Keratinocyte (primary cell): ENCODE results near the gene RBMX2. TPM values are rescaled to one million over a fixed set of nuclear protein-coding genes. Genes with fewer than 3 reads are reported as not detected.

Source experiments
- DNase-seq: peaks from one replicate; pipeline ENCODE4 v3.0.0-alpha.2; 2011; ENCODE audit warnings: low read depth, missing footprints, low spot score
- FAIRE-seq: peaks from 2 replicates; lab custom pipeline; 2011; peaks lifted over from hg19 to GRCh38; lab: Jason Lieb, UNC
- H2AFZ ChIP-seq: 2 replicates; pipeline ENCODE4 v1.6.0; 2012; ENCODE audit warnings: low read length, control low read depth, inconsistent platforms; ENCODE audit not compliant: control insufficient read depth
- H3K27ac ChIP-seq: 2 replicates; pipeline ENCODE4 v1.5.1; 2011; ENCODE audit warnings: low read length; ENCODE audit not compliant: control insufficient read depth, insufficient read depth
- H3K27me3 ChIP-seq: 3 replicates; pipeline ENCODE4 v1.6.0; 2011; ENCODE audit warnings: low read length; ENCODE audit not compliant: control insufficient read depth, insufficient read depth; ENCODE audit errors: extremely low read depth
- H3K36me3 ChIP-seq, 2 experiments: 2 replicates in 1 of 2; 3 replicates in 1 of 2; pipeline ENCODE4 v1.5.1; 2011; ENCODE audit warnings: low read length in 2 of 2, mild to moderate bottlenecking in 1 of 2; ENCODE audit not compliant: control insufficient read depth in 2 of 2, insufficient read depth in 2 of 2; ENCODE audit errors: extremely low read depth in 1 of 2
- H3K4me1 ChIP-seq: 3 replicates; pipeline ENCODE4 v1.5.1; 2011; ENCODE audit warnings: low read length; ENCODE audit not compliant: control insufficient read depth, insufficient read depth; ENCODE audit errors: extremely low read depth
- H3K4me2 ChIP-seq: 3 replicates; pipeline ENCODE4 v1.6.0; 2011; ENCODE audit warnings: low read depth, low read length; ENCODE audit not compliant: control insufficient read depth, insufficient read depth; ENCODE audit errors: extremely low read depth
- H3K4me3 ChIP-seq, 3 experiments: fragments of 200-600 bp in 1 of 3; sonication (generic) in 1 of 3; 2 replicates in 2 of 3; 3 replicates in 1 of 3; pipeline ENCODE4 v1.5.1; 2011 to 2016; ENCODE audit warnings: low read length in 3 of 3, mild to moderate bottlenecking in 3 of 3, control low read depth in 2 of 3, inconsistent platforms in 1 of 3, low read depth in 1 of 3, mixed read lengths in 1 of 3, mixed run types in 1 of 3, moderate library complexity in 1 of 3; ENCODE audit not compliant: control insufficient read depth in 2 of 3, insufficient read depth in 2 of 3; ENCODE audit errors: extremely low read depth in 1 of 3
- H3K79me2 ChIP-seq: 2 replicates; pipeline ENCODE4 v1.6.0; 2012; ENCODE audit warnings: low read length; ENCODE audit not compliant: control insufficient read depth, insufficient read depth
- H3K9ac ChIP-seq: 3 replicates; pipeline ENCODE4 v1.6.0; 2011; ENCODE audit warnings: low read length; ENCODE audit not compliant: control insufficient read depth, insufficient read depth; ENCODE audit errors: extremely low read depth
- H3K9me1 ChIP-seq: 3 replicates; pipeline ENCODE4 v1.6.0; 2011; ENCODE audit warnings: low read length; ENCODE audit not compliant: control insufficient read depth, insufficient read depth; ENCODE audit errors: extremely low read depth
- H3K9me3 ChIP-seq: 2 replicates; pipeline ENCODE4 v1.5.1; 2012; ENCODE audit warnings: low read depth, low read length; ENCODE audit not compliant: control insufficient read depth
- H4K20me1 ChIP-seq: 3 replicates; pipeline ENCODE4 v1.6.0; 2011; ENCODE audit warnings: low read length; ENCODE audit not compliant: control insufficient read depth, insufficient read depth; ENCODE audit errors: extremely low read depth
- CTCF ChIP-seq, 3 experiments: IDR thresholded peaks in 1 of 3; conservative IDR thresholded peaks in 1 of 3; optimal IDR thresholded peaks in 1 of 3; 2 replicates in 2 of 3; 3 replicates in 1 of 3; pipeline versions ENCODE3 to v1.5.1; 2011; ENCODE audit warnings: low read length in 3 of 3, mild to moderate bottlenecking in 3 of 3, moderate library complexity in 2 of 3, control low read depth in 1 of 3, inconsistent platforms in 1 of 3; ENCODE audit not compliant: insufficient read depth in 2 of 3; ENCODE audit errors: extremely low read depth in 1 of 3
- EZH2 ChIP-seq: IDR thresholded peaks from one replicate; pipeline ENCODE4 v1.6.1; 2012; ENCODE audit warnings: inconsistent platforms, mild to moderate bottlenecking, low read length, moderate library complexity
- dilution Hi-C: fragments of 300-500 bp; cut with MboI; formaldehyde crosslinking; loops from one replicate; pipeline ENCODE4 v1.7.0; 2020; ENCODE audit warnings: low sequenced_read_pairs; ENCODE audit not compliant: extremely low pct_ligation_motif_present
- polyA plus RNA-seq, 5 experiments: library from polyadenylated mRNA; depleted of rRNA in 3 of 5; stranded (reverse) in 3 of 5; stranded (forward) in 1 of 5; unstranded in 1 of 5; fragments of >200 nt; gene quantifications; 1 replicate in 1 of 5; 2 replicates in 3 of 5; 3 replicates in 1 of 5; pipeline versions ENCODE4 v1.2.1 to v1.2.3, GENCODE V29; 2011 to 2012; ENCODE audit warnings: missing spikeins in 2 of 5, low read depth in 1 of 5, low replicate concordance in 1 of 5

The RBMX2 gene
- polyA plus RNA-seq, 1 donor (not counting 4 experiments of a cell fraction or from before 2014, with no cell fraction given): 22.3 TPM

- dilution Hi-C loops: no loop called here
- Histone ChIP-seq H3K9me1 (no peaks in the 10 kb centered on the region), H2AFZ (peak overlapping the region; percentile 74), H3K4me2 (peak overlapping the region; percentile 69), H4K20me1 (no peaks in the 10 kb centered on the region), H3K4me1 (no peaks in the 10 kb centered on the region), H3K4me3 (peak overlapping the region; percentile 69 to 85 (median 80)), H3K27ac (peak overlapping the region; percentile 49), H3K9me3 (no peaks in the 10 kb centered on the region), H3K9ac (peak overlapping the region; percentile 75), H3K27me3 (no peaks in the 10 kb centered on the region), H3K36me3 (peaks cover 0 to 2% of the 10 kb centered on the region in 2 experiments), H3K79me2 (peaks cover 22% of the 10 kb centered on the region)
- DNase-seq: no peak
- no peak for TF ChIP-seq CTCF (optimal IDR thresholded peaks at IDR 0.05 in 1 of 3, IDR thresholded peaks at IDR 0.05 in 1 of 3, conservative IDR thresholded peaks at IDR 0.05 in 1 of 3; ENCODE audit: extremely low read depth in 1 of 3, insufficient read depth in 2 of 3, low read length in 3 of 3)
- no peak for TF ChIP-seq EZH2
- FAIRE-seq: no peak
These were observed 459 bp downstream of the RBMX2 start for GRCh38 chrX:130402208-130402684.

GRCh38 chrX:130413415-130413814 is 11.6 kb downstream of the RBMX2 start:
- dilution Hi-C loops: no loop called here

More at GRCh38 chrX:130413415-130413814, 11.6 kb downstream of the RBMX2 start:
- no peak overlapping the region for H2AFZ ChIP-seq
- TF ChIP-seq CTCF (optimal IDR thresholded peaks at IDR 0.05 in 1 of 3, IDR thresholded peaks at IDR 0.05 in 1 of 3, conservative IDR thresholded peaks at IDR 0.05 in 1 of 3; ENCODE audit: extremely low read depth in 1 of 3, insufficient read depth in 2 of 3, low read length in 3 of 3) (no peak), EZH2 (no peak)
- no peaks in the 10 kb centered on the region for H3K4me1 ChIP-seq
- no peaks in the 10 kb centered on the region for H3K9me3 ChIP-seq
- H3K36me3 ChIP-seq: peaks cover 0 to 3% of the 10 kb centered on the region in 2 experiments
- no peak overlapping the region for H3K4me3 ChIP-seq
- H3K79me2 ChIP-seq: no peaks in the 10 kb centered on the region
- H4K20me1 ChIP-seq: no peaks in the 10 kb centered on the region
- H3K4me2 ChIP-seq: no peak overlapping the region
- H3K27me3 ChIP-seq: no peaks in the 10 kb centered on the region
- no peak overlapping the region for H3K27ac ChIP-seq
- DNase-seq (no peak), FAIRE-seq (no peak)
- H3K9me1 ChIP-seq: no peaks in the 10 kb centered on the region
- no peak overlapping the region for H3K9ac ChIP-seq
